Progenitor cell of endocrine pancreas (in vitro differentiated cells): ENCODE data around the gene CAPZA1. TPM values are rescaled to one million over a fixed set of nuclear protein-coding genes. Genes with fewer than 3 reads are reported as not detected.

Source experiments
- DNase-seq: peaks from one replicate; pipeline ENCODE4 v3.0.0; 2021; ENCODE audit warnings: low spot score; ENCODE audit not compliant: unreplicated experiment
- H3K27ac Mint-ChIP-seq: 2 replicates; pipeline ENCODE4 v1.8.0; 2021; ENCODE audit warnings: mild to moderate bottlenecking, moderate library complexity, mixed read lengths
- H3K27me3 Mint-ChIP-seq: 2 replicates; pipeline ENCODE4 v1.8.0; 2021; ENCODE audit warnings: mixed read lengths
- H3K36me3 Mint-ChIP-seq: 2 replicates; pipeline ENCODE4 v1.8.0; 2022; ENCODE audit warnings: mixed read lengths; ENCODE audit not compliant: insufficient read depth
- H3K4me1 Mint-ChIP-seq: 2 replicates; pipeline ENCODE4 v1.8.0; 2021; ENCODE audit warnings: low read depth, mixed read lengths
- H3K4me3 Mint-ChIP-seq: 2 replicates; pipeline ENCODE4 v1.8.0; 2021; ENCODE audit warnings: low read depth, mild to moderate bottlenecking, moderate library complexity, mixed read lengths
- H3K9me3 Mint-ChIP-seq: 2 replicates; pipeline ENCODE4 v1.8.0; 2021; ENCODE audit warnings: low read depth, mixed read lengths
- total RNA-seq: library from RNA; stranded (reverse); gene quantifications from 2 replicates; pipeline ENCODE4 v1.2.1, GENCODE V29; 2021
- TF ChIP-seq, protein P1 (sequence below): fragments of 200-600 bp; sonication (generic); IDR thresholded peaks from one replicate; pipeline ENCODE4 v1.5.0; 2021; ENCODE audit warnings: antibody characterized with exemption, mild to moderate bottlenecking; ENCODE audit not compliant: unreplicated experiment

The CAPZA1 gene
- total RNA-seq, 1 donor from 2014 or later: 129 TPM

GRCh38 chr1:112689842-112690237, 70.2 kb downstream of the CAPZA1 start:
- Mint-ChIP-seq H3K4me3 (no peak overlapping the region), H3K9me3 (no peaks in the 10 kb centered on the region), H3K36me3 (peaks cover 19% of the 10 kb centered on the region), H3K4me1 (peaks cover 14% of the 10 kb centered on the region), H3K27me3 (no peaks in the 10 kb centered on the region), H3K27ac (no peak overlapping the region)
- TF ChIP-seq, protein P1, sequence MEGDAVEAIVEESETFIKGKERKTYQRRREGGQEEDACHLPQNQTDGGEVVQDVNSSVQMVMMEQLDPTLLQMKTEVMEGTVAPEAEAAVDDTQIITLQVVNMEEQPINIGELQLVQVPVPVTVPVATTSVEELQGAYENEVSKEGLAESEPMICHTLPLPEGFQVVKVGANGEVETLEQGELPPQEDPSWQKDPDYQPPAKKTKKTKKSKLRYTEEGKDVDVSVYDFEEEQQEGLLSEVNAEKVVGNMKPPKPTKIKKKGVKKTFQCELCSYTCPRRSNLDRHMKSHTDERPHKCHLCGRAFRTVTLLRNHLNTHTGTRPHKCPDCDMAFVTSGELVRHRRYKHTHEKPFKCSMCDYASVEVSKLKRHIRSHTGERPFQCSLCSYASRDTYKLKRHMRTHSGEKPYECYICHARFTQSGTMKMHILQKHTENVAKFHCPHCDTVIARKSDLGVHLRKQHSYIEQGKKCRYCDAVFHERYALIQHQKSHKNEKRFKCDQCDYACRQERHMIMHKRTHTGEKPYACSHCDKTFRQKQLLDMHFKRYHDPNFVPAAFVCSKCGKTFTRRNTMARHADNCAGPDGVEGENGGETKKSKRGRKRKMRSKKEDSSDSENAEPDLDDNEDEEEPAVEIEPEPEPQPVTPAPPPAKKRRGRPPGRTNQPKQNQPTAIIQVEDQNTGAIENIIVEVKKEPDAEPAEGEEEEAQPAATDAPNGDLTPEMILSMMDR: no peak
- DNase-seq: no peak

- DNase-seq: no peak
- Mint-ChIP-seq H3K4me3 (no peak overlapping the region), H3K9me3 (no peaks in the 10 kb centered on the region), H3K36me3 (peaks cover 24% of the 10 kb centered on the region), H3K27ac (no peak overlapping the region), H3K27me3 (no peaks in the 10 kb centered on the region), H3K4me1 (peaks cover 4% of the 10 kb centered on the region)
- TF ChIP-seq, protein P1: no peak
Observed at GRCh38 chr1:112692681-112693080, 73.0 kb downstream of the CAPZA1 start.

DNA sequence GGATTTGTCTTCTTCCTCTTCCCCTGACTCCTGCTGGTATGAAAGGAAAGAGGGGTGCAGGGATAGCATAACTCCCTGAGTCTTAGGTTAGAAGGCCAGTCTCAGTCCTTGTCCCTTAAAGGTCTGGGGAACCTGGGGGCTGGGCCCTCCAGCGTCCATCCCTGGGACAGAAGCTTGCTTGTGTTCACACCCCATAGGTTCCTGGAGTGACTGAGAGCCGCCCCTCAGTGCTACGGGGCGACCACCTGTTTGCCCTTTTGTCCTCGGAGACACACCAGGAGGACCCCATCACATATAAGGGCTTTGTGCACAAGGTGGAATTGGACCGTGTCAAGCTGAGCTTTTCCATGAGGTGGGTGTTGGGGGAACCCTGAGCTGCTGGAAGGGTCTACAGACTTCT, 74.2 kb downstream of the CAPZA1 start:
- no peak for DNase-seq
- no peak overlapping the region for H3K27ac Mint-ChIP-seq
- H3K27me3 Mint-ChIP-seq: no peaks in the 10 kb centered on the region
- TF ChIP-seq, protein P1: no peak
- no peaks in the 10 kb centered on the region for H3K9me3 Mint-ChIP-seq
- H3K36me3 Mint-ChIP-seq: peaks cover 26% of the 10 kb centered on the region
- no peak overlapping the region for H3K4me3 Mint-ChIP-seq
- peaks cover 5% of the 10 kb centered on the region for H3K4me1 Mint-ChIP-seq

- Mint-ChIP-seq H3K9me3 (no peaks in the 10 kb centered on the region), H3K36me3 (peaks cover 27% of the 10 kb centered on the region), H3K4me1 (peaks cover 11% of the 10 kb centered on the region), H3K27ac (no peak overlapping the region), H3K27me3 (no peaks in the 10 kb centered on the region), H3K4me3 (no peak overlapping the region)
- DNase-seq: no peak
- TF ChIP-seq, protein P1: no peak
Observed at GRCh38 chr1:112694363-112694929, 74.8 kb downstream of the CAPZA1 start.

- no peak overlapping the region for H3K27ac Mint-ChIP-seq
- peaks cover 27% of the 10 kb centered on the region for H3K36me3 Mint-ChIP-seq
- no peak overlapping the region for H3K4me3 Mint-ChIP-seq
- DNase-seq: no peak
- no peaks in the 10 kb centered on the region for H3K9me3 Mint-ChIP-seq
- H3K4me1 Mint-ChIP-seq: peaks cover 12% of the 10 kb centered on the region
- no peaks in the 10 kb centered on the region for H3K27me3 Mint-ChIP-seq
- TF ChIP-seq, protein P1: no peak
Observed at GRCh38 chr1:112695276-112695675, 75.6 kb downstream of the CAPZA1 start.
